Stimulated activated CD8-positive, alpha-beta memory T cell treated with anti-CD3 and anti-CD28 coated beads, Interleukin-15, amount 100 ng/mL, for 48 hours (primary cell): ENCODE measurements around the gene NCBP1.
"Not testable (repeated sequence)": the region's sequence is repeated elsewhere in the genome, so short reads cannot be mapped to it uniquely, and the experiment has no call there.

Experiments used
- DNase-seq, 2 donors: peaks; one replicate each; pipeline ENCODE4 v3.0.0-alpha.2; 2020; ENCODE audit warnings: low read depth in 2 of 2

NCBP1 gene, protein sequence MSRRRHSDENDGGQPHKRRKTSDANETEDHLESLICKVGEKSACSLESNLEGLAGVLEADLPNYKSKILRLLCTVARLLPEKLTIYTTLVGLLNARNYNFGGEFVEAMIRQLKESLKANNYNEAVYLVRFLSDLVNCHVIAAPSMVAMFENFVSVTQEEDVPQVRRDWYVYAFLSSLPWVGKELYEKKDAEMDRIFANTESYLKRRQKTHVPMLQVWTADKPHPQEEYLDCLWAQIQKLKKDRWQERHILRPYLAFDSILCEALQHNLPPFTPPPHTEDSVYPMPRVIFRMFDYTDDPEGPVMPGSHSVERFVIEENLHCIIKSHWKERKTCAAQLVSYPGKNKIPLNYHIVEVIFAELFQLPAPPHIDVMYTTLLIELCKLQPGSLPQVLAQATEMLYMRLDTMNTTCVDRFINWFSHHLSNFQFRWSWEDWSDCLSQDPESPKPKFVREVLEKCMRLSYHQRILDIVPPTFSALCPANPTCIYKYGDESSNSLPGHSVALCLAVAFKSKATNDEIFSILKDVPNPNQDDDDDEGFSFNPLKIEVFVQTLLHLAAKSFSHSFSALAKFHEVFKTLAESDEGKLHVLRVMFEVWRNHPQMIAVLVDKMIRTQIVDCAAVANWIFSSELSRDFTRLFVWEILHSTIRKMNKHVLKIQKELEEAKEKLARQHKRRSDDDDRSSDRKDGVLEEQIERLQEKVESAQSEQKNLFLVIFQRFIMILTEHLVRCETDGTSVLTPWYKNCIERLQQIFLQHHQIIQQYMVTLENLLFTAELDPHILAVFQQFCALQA

DNA sequence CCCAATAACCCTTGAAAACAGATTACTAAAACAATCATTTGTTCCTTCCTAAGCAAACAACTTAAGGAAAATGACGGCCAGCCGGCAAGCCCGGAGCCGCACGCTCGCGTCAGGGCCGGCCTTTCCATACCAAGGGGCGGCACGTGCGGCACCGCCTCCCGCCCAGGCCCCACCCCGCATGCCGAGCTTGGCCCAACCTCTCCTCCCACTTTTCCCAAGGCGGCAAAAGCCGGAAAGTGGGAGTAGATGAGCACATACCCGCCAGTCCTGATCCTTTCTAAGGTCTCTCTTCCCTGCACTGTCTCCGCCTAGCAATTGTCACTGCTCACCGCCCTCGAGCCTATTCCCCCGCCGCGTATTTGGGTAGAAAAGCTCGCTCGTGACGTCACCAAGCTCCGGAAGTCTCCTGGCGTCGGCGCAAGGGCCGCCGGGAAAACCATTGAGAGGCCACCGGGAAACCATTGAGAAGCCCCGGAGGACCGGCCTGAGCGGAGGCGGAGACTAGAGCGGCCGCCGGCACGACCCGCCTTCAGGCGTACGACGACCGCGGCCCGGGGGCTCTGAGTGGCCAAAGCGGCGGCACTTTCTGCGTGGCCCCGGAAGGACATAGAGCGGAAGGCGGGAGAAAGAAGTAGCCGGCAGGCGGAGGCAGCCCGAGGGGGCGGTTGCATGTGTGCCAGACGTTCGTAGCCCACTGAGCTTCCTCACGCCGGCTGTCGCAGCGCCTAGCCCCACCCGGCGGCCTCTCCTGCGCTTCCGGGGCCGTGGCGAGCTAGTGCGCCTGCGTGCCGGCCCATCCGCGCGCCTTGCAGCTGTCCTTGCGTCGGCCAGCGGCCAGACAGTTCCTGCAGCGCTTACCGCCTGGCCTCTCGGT lies at the start of gene NCBP1, which contains the start of gene TSTD2:
NCBP1 (plus strand) TSS at position 837 of the 874 bp plus-strand sequence. CDS start 61 bp downstream, outside the sequence.
TSTD2 (minus strand) TSS at position 384 of the 874 bp plus-strand sequence. CDS start 5,806 bp downstream, outside the sequence.
- DNase-seq: peak; percentile 95 to 96

DNA sequence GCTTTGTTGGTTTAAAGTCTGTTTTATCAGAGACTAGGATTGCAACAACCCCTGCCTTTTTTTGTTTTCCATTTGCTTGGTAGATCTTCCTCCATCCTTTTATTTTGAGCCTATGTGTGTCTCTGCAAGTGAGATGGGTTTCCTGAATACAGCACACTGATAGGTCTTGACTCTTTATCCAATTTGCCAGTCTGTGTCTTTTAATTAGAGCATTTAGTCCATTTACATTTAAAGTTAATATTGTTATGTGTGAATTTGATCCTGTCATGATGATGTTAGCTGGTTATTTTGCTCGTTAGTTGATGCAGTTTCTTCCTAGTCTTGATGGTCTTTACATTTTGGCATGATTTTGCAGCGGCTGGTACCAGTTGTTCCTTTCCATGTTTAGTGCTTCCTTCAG lies 48.8 kb upstream of the NCBP1 start:
- not testable (repeated sequence) for DNase-seq

DNA sequence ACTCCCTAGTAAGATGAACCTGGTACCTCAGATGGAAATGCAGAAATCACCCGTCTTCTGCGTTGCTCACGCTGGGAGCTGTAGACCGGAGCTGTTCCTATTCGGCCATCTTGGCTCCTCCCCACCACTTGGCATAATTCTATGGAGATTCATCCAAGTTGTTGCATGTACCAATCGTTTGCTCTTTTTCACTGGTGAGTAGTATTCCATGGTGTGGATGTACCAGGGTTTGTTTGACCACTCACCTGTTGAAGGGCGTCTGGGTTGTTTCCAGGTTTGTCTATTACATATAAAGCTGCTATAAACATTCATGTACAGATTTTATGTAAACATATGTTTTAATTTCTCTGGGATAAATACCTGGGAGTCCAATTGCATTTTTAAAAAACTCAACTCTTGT lies 46.7 kb upstream of the NCBP1 start:
- DNase-seq: not testable (repeated sequence)

DNA sequence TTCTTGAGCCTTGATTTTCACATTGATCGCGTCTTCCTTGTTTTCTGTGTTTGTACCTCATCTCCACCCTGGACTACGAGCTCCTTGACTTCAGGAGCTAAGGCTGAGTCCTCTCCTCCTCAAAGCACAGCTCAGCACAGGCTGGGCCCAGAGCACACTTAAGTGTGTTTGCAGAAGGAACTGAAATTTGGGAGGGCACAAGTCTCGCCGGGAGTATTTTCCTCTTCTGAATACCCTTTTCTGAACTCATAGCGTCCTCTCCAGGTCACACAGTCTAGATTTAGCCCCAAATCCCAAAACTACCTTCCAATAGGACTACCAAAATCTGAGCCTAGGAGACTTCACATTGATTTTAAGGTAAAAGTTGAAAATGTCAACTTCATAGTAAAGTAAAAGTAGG lies 42.1 kb upstream of the NCBP1 start:
- no peak for DNase-seq

DNA sequence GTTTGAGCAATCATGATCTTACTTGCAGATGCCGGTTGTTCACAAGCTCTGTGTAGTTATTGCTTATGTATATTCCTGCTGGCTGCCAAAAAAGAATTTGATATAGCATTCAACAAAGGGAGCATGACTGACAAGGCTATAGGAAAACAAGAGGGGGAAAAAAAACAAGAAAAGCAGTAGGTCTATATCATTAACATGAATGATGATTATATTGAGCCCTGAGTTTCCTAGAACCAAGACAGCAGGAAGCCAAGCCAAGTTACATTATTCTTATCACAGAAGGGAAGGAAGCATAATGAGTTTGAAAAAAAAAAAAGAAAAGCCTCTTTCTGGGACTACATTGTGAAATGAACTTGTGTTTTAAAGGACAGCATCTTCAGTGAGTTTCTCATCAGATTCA lies 41.5 kb upstream of the NCBP1 start:
- no peak for DNase-seq

DNA sequence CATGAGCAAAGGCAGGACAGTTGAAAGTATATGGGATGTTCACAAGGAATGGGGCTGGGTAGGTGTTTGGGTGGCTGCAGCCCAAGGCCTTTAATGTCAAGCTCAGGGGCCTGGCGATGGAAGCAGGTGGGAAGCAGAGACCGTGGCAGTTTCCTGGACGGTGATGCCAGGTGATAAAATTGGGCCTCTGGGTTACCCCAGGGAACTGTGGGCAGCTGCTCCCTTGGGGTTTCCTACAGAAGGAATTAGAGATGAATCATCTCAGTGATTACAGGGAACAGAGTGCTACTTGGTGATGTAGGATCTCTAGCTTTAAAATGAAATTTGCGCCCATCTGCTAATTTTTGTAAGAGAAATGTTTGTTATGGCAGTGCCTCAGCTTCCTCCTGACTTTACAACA lies 39.7 kb upstream of the NCBP1 start:
- DNase-seq: no peak

DNA sequence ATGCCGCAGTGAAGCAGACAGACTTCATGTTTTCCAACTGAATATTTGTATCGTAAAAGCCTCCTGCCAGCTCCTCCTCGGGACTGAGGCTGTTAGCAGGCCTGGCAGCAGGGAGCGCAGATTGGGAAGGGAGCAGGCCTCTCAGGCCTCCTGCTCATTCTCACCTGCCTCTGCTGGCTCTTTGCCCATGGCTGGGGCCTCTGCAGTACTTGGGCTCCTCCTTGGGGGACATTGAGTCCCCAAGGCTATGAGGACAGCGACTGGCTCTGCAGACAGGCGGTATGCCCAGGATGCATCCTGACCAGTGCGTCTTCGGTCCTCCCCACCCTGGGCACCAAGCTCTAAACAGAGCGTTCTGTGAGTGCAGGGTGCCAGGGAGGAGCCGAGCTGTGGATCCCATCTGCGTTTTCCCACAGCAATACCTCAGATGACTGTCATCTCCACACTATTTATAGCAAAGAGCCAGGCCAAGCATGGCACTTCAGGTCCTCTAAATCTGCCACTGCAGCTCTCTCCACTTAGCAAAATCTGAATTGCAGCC lies 39.2 kb upstream of the NCBP1 start:
- DNase-seq: no peak

DNA sequence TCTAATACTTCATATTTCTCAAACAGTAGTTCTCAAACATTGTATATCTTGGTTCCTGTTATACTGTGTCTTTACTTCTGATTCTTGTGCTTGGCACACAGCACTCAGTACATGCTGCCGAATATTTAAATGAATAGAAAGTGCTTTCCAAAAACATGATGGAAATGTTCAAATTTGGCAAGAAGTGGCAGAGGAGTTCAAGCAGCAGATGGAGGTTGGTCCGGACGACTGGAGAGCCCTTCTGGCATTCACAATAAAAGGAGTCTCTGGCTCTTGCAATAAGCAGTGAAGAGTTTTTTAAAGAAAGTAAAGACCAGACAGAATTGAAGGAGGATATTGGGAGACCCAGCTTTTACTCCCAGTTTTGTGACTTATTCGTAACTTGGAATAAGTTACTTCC lies 36.7 kb upstream of the NCBP1 start:
- DNase-seq: no peak

DNA sequence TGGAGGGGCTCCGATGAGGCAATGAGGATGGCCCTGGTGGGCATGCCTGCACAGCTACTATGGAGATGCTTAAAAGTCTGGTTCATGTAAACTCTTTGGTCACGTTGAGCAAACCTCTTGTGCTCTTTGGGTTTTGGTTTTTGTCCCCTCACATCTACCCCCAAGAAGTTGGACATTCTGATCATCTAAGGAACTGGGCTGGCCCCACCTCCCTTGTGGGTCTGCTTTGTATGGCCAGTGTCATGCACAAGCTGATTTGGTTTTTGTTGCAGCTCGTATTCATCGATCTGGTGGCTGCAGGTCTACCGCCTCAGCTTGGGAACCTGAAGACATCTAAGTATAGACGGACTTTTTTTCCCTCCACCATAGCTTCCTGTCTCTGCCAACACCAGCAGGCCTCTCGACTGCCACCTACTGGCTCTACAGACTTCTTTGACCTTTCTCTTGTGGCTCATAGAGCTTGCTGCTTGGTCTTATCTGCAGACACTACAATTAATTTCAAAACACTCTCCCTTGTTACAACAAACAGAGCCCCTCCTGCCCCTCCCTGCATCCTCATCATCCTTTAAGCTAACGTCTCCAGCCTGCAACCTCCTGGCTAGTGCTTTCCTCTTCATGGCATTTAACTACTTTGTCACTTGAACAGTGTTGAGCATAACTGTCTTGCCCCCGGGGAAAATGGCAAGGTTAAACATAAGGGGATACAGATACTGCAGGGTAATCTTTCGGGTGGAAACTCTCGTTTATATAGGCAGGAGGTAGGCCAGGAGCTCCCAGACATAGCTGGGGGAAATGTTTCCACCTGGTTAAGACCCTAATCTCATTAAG lies 34.9 kb upstream of the NCBP1 start:
- peak; percentile 29 to 44 for DNase-seq

DNA sequence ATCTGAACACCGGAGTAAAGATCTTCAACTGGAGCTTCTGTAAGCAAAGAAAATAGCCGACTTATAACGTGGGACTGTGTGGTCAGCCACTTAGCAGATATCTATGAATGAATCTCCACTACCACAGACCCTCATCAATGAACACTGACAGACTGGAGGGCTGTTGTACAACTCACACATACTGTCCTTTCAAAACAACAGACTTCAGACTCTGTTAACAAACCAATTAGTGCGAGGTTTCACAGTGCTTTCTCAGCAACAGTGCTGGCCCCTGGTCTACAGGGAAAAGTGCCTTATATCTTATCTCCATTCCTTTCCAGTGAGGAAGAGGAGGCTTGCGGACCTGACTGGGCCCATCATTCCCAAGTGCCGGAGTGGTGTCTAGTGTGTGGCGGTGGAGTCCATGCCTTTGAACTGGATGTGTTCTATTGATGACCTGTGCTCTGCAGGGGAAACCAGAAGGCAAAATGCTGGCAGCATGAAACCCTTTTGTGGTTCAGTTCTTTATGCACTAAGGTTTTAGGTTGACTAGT lies 34.2 kb upstream of the NCBP1 start:
- no peak for DNase-seq

DNA sequence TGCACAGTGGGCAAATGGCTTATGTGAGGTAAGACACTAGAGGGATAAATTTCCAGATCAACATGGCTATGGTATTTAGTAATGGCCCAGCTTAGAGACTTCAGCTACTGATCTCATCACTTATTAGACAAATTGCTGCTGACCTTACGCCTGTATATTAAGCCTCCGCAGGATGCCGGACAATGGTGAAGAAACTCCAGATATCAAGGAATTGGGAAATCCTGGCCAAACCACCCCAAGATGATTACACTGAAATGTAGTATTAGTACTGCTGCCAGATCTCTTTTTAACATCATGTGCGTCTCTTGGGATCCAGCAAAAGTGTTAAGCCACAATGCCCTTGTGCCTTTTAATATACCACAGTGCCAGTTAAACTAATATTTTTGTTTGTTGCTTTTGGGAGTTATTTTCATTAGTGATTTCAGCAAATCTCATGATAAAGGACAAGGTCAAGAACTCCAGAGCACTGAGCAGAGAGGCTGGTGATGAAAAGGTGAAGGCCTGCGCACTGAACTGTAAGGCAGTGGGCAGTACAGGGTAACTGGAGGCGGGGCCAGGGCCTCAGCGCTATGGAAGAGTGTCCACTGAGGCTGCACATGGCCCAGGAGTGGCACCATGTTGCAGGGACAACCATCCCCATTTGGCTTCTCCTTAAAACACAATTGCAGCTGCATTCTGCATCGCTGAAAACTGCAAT lies 32.9 kb upstream of the NCBP1 start:
- no peak for DNase-seq

DNA sequence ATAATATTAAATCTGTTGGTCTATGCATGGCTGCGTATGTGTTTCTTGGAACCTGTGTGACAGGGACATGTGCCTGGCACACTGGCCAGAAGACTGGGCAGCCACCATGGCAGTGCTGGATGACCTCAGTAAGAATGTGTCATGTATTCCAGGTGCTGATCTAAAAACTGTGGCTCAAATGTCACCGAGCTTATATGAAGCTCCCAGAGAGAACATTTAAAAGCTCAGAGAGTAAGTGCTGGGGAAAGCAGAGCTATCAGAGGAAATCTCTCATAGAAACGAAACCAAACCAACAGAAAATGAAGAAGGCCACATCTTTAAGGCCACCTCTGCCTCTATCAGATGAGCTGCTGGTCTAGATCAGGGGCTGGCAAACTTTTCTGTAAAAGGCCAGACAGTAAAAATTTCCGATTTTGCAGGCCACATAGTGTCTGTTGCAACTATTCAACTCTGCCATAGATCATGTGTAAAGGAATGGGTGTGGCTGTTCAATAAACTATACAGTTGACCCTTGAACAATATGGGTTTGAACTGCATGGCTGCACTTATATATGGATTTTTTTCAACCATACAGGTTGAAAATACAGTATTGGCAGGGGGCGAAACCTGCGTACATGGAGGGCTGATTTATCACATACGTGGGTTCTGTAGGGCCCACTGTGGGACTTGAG lies 32.3 kb upstream of the NCBP1 start:
- no peak for DNase-seq

DNA sequence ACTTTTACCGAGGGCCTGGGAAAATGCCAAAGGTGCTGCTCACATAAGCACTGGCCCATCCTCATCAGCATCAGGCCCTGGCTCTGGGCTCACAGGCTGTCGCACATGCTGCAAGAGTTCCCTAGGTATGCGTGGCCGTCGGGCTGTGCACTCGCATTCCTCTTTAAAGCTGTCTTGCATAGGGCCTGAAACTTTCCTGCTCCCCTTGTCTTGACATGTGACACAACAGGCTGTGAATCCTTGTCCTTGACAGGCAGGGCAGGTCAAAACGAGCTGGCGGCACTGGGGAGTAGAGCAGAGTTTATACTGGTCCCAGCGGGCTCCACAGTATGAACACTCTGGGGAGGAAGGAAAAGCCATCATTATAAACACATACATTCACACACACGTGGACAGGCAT lies 31.2 kb upstream of the NCBP1 start:
- DNase-seq: no peak

DNA sequence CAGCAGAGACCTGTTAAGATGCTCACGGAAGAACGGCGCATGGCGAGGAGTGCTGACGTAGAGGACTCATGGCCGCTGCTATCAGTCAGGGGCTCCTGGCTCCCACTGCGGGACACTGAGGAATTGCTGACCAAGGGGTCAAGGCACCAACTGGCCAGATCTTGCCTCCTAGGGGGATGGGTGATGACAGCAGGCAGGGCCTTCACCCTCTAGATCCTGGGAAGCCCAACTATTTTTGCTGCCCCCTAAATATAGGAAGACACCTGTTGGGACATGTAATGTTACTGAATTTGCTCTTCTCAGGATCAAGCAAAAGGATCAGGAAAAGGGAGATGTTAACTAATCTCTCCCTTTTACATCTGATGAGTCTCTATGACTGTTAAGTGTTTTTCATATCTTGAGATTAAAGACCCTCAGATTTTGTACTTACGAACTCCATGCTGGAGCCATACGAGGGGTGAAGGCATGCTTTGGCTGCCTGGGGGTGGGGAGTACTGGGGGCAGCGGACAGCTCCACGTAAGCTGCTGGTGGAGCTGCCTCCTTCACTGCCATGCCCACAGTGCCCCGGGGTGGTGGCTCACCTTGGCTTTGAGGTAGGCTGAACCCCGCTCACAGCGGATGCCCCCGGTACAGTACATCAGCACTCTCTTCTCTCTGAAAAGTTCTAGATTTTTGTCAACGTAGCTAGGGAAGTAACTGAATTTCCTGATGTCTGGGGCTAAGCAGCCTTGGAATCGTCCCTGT lies 28.5 kb upstream of the NCBP1 start:
- DNase-seq: no peak

DNA sequence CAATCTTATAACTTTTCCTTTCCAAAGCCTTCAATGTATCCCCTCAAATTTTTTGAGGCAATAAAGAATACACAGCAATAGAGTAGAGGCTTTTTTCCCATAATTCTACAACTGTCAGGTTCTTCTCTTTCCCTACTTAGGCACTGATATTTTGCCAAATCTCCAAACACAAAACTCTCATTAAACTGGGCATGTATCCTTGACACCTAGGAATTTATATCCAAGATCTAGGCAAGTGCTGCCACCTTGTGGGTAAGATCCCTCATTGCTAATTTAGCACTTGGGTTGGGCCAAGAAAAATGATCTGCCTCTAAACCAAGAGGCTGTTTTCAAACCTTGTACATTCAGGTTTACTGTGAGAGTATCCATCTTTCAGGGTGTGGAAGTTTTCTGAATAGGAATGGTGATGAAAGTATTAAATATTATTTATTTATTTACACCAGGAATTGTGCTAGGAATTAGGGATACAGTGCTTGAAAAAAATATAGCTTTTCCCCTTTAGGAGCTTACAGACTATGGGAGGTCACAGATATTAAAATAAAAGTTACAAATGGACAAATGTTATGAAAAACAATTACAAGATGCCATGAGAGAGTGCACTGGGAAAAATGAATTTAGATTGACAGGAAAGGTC lies 18.1 kb upstream of the NCBP1 start:
- DNase-seq: peak; percentile 10

DNA sequence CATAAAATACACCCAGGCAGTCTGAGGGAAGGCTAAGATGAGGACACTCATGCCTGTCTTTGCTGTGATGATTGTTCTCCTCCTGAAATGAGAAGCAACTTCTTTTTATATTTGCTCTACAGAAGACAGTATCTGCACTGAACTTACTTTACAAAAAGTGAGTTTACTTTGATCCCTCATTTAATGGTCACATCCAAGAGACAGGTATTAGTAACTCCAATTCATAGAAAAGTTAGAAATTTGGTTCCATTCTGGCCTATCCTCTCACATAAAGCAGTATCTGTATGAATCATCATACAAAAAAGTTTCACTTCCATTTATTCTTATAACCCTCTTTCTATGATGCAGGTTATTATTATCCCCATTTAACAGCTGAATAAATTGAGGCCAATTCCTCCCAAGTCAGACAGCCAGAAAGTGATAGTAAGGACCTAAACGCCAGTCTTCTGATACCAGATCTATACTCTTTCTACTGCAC lies 15.6 kb upstream of the NCBP1 start:
- DNase-seq: no peak

DNA sequence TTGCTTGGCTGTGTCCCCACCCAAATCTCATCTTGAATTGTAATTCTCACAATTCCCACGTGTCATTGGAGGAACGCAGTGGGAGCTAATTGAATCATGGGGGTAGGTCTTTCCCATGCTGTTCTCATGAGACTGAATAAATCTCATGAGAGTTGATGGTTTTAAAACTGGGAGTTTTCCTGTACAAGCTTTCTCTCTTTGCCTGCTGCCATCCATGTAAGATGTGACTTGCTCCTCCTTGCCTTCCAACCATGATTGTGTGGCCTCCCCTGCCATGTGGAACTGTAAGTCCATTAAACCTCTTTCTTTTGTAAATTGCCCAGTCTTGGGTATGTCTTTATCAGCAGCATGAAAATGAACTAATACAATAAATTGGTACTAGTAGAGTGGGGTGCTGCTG lies 13.6 kb upstream of the NCBP1 start:
- not testable (repeated sequence) for DNase-seq

DNA sequence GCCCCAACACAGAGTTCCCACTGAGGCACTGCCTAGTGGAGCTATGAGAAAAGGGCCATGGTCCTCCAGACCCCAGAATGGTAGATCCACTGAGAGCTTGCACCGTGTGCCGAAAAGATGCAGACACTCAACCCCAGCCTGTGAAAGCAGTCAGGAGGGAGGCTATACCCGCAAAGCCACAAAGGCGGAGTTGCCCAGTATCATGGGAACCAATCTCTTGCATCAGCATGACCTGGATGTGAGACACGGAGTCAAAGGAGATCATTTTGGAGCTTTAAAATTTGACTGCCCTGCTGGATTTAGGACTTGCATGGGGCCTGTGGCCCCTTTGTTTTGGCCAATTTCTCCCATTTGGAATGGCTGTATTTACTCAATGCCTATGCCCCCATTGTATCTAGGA lies 11.1 kb upstream of the NCBP1 start:
- not testable (repeated sequence) for DNase-seq
